IPS-NIHi11 (cell line): ENCODE measurements around the gene SMIM14.
"Not testable (repeated sequence)": the region's sequence is repeated elsewhere in the genome, so short reads cannot be mapped to it uniquely, and the experiment has no call there.

Experiments
- DNase-seq: peaks from one replicate; pipeline ENCODE4 v3.0.0; 2012; ENCODE audit warnings: mixed read lengths, low spot score

SMIM14 gene

DNA sequence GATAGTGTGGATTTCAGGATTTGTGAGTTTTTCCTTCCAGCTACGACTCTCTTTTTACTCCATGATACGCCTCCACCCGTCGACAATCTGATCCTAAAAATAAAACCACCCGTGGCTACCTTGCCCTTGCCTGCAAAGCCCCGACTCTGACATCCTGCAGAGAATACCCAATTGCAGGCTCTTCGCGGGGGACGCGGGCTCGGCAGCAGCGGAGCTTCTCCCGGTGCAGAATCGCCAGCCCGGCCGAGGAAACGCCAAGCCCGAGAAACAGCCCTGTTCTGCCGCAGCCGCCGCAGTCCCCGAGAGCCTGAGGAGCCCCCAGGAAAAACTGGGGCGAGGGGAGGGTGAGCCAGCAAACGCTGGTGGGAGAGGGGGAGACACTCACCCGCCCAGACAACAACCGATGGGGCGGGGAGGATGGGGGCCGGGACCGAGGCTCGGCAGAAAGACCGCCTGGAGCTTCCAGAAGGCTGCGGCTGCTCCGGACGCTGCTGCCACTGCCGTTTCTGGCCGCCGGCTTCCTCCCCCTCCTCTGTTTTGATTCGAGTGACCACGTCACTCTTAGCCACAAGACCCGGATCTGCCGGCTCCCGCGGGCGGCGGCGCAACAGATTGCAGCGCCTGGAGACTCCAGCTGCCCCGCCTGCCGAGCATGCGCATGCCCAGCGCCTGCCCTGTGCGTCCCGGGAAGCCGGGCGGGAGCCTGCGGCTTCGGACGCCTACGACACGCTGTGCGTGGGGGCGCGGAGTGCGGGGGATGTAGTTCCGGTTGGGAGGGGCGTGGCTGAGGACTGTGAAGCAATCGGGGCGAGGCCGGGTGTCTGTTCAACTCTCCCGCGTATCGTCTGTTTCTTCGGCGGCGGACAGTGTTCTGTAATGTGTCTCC, at the start of gene SMIM14:
SMIM14 (minus strand) TSS at position 512 of the 886 bp plus-strand sequence. CDS start 33,720 bp downstream, outside the sequence.
- peak; percentile 99 for DNase-seq

DNA sequence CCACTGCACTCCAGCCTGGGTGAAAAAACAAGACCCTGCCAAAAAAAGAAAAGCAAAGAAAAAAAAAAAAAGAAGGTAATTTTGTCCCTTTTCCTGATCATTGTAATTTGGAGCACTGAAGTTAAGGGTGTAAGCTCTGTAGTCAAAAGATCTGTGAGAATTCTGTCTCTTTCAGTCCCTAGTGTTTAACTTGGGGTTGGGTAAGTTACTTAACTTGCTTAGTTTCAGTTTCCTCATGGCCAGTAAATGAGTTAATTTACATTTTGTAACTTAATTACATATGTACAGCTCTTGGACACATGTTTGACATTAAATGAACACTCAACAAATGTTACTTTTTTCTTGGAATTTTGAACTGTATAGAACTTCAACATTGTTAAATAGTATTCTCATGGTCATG, 48.3 kb upstream of the SMIM14 start:
- no peak for DNase-seq

DNA sequence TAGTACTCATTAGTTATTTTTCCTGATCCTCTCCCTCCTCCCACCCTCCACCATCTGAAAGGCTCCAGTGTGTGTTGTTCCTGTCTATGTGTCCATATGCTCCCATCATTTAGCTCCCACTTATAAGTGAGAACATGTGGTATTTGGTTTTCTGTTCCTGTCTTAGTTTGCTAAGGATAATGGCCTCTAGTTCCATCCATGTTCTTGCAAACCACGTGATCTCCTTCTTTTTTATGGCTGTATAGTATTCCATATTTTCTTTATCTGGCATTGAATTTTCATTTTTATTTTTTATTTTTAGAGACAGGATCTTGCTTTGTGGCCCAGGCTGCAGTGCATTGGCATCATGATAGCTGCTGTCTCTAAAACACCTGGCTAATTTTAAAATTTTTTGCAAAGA, 47.3 kb upstream of the SMIM14 start:
- no peak for DNase-seq

DNA sequence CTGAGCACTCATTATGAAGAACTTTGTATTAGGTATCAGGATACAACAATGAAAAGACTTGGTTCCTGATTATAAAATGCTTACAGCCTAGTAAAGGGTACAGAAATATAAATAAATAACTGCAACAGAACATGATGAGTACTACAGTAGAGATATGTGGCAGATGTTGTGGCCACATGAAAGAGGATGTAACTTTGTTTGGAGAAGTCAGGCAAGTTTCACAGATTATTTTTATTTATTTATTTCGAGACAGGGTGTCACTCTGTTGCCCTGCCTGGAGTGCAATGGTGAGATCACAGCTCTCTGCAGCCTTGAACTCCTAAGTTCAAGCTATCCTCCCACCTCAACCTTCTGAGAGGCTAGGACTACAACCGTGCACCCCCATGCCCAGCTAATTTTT, 43.5 kb upstream of the SMIM14 start:
- DNase-seq, result no peak

GRCh38 chr4:39681003-39681402, 42.3 kb upstream of the SMIM14 start:
- peak; percentile 16 for DNase-seq

DNA sequence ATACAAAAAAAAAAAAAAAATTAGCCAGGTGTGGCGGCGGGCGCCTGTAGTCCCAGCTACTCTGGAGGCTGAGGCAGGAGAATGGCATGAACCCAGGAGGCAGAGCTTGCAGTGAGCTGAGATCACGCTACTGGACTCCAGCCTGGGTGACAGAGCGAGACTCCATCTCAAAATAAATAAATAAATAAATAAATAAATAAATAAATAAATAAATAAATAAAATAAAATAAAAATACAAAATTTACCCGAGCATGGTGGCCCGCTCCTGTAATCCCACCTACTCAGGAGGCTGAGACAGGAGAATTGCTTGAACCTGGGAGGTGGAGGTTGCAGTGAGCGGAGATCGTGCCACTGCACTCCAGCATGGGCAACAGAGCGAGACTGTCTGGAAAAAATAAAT, 37.0 kb upstream of the SMIM14 start:
- not testable (repeated sequence) for DNase-seq

- DNase-seq, result not testable (repeated sequence)
These were observed 31.6 kb upstream of the SMIM14 start for GRCh38 chr4:39670296-39670695.

GRCh38 chr4:39668887-39669286, 30.2 kb upstream of the SMIM14 start:
- DNase-seq, result no peak

- DNase-seq, result no peak
These were observed 29.0 kb upstream of the SMIM14 start for GRCh38 chr4:39667706-39668105.

- no peak for DNase-seq
These were observed 26.4 kb upstream of the SMIM14 start for GRCh38 chr4:39664828-39665731.

DNA sequence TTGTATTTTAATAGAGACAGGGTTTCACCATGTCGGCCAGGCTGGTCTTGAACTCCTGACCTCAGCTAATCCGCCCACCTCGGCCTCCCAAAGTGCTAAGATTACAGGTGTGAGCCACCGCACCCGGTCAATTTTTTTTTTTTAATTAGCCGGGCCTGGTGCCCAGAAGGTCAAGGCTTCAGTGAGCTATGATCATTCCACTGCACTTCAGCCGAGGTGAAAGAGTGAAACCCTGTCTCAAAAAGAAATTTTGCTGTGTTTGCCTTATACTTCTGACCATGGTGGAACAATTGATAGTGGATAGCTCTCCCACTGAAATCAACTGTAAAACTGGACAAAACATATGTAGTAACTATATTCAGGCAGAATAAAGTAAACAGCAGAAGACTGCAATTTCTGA, 24.0 kb upstream of the SMIM14 start:
- no peak for DNase-seq

GRCh38 chr4:39660757-39661156, 22.1 kb upstream of the SMIM14 start:
- DNase-seq, result no peak

DNA sequence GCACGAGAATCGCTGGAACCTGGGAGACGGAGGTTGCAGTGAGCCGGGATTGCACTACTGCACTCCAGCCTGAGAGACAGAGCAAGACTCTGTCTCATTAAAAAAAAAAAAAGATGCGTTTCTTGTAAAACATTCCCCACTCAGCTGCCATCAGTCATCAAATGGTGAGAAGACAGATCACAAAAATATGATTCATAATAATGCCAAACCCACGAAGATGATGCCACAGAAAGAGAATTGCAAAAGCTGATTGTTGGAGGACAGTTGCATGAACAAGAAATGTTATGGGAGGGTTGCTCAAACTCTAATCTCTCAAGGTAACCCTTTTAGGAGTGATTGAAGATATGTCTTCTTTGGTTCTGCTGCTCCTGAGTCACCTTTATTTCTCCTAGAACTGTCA, 21.4 kb upstream of the SMIM14 start:
- no peak for DNase-seq

DNA sequence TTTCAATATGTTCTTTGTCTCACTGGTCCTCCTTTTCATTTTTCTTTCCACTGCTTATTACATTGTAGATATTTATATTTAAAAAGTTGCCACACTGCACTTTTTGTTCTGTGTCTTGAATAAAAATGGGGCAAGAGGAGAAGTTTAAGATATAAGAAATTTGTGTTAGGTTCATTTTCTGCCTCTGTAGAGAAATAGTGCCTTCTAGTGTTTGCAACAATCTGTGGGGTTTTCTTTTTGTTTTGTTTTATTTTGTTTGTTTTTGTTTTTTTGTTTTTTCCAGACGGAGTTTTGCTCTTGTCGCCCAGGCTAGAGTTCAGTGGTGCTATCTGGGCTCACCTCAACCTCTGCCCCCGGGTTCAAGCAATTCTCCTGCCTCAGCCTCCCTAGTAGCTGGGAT, 20.1 kb upstream of the SMIM14 start:
- no peak for DNase-seq

DNA sequence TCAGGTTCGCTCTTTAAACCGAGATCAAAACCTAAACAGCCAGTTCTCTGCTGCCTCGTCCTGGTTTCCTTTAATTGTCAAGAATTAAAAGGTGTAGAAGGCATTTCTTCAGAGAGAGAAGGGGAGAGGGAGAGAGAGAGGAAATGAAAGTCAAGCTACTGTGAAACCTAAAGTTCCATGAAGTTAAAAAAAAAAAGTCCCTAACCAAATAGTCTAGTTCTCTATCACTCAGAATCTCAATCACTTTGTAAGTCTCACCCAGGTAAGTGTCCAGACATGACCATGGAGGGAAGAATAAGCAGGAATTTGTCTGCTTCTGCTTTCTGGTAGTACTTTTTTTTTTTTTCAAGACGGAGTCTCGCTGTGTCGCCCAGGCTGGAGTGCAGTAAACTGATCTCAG, 18.8 kb upstream of the SMIM14 start:
- DNase-seq, result no peak

GRCh38 chr4:39656638-39657037, 18.0 kb upstream of the SMIM14 start:
- not testable (repeated sequence) for DNase-seq

GRCh38 chr4:39655876-39656275, 17.2 kb upstream of the SMIM14 start:
- no peak for DNase-seq

- no peak for DNase-seq
These were observed 16.5 kb upstream of the SMIM14 start for GRCh38 chr4:39655211-39655610.

DNA sequence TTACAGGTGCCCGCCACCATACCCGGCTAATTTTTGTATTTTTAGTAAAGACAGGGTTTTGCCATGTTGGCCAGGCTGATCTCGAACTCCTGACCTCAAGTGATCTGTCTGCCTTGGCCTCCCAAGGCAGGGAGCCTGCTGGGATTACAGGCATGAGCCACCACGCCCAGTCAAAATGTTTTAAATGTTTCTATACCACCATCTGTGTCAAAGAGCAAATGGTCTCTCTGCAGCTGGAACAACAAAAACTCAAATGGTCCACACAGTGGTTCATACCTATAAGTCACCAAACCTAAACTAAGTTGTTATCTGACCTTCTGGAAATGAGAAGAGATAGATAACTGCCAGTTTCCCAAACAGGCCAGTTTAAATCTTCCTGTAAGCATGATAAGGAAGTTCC, 12.9 kb upstream of the SMIM14 start:
- DNase-seq, result not testable (repeated sequence)

GRCh38 chr4:39649639-39650265, 11.1 kb upstream of the SMIM14 start:
- no peak for DNase-seq

DNA sequence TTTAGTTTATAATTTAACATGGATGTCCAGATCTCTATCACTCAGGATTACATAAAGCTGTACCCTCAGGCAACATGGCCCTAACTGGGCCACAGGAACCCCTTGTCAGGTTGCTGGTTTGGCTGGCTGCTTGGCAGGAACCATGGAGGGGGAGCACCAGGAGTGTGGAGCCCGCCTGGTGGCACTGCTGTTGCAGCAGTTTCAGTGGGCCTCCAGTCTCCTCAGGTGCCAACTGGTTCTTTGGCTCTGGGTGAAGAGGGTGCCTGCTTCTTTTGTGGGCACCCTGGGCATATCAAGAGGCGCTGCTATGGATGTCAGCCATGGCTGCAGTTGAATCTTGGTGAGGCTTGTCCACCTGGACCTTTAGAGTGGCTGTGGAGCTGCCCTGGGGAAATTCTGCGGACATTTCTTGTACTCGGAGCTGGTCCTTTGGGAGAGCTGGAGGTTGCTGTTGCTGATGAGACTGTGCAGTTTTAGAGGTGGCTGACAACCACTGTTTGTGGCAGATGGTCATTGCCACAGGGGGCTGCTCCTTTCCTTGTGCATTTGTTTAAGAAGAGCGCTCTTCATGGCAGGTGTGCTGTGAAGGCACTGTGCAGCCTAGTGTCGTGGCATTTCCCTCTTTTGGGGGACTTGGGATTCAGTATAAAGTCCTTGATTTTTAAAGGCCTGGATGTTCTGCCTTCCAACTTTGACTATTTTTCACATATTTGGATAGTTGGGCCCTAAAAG, 10.3 kb upstream of the SMIM14 start:
- peak; percentile 7 for DNase-seq

GRCh38 chr4:39648213-39648612, 9.5 kb upstream of the SMIM14 start:
- no peak for DNase-seq
